Measurements from ENCODE around the gene UHRF2. TPM values are rescaled to one million over a fixed set of nuclear protein-coding genes. Genes with fewer than 3 reads are reported as not detected.

UHRF2 gene
- total RNA-seq, 1 experiment from 2014 or later = 39.0 TPM

GRCh38 chr9:6414247-6414641, 1.2 kb downstream of the UHRF2 start:
- H3K36me3 Mint-ChIP-seq = peaks cover 3% of the 10 kb centered on the region
- TF ChIP-seq FOXP1 (CRISPR knock-in tag; IDR thresholded peaks at IDR 0.05; ENCODE audit: borderline replicate concordance) = no peak
- no peak for TF ChIP-seq ZNF263 (CRISPR knock-in tag; IDR thresholded peaks at IDR 0.05; ENCODE audit: low read depth)
- no peak for TF ChIP-seq PREB (CRISPR knock-in tag; IDR thresholded peaks at IDR 0.05; ENCODE audit: borderline replicate concordance)
- TF ChIP-seq AFF4 (CRISPR knock-in tag; IDR thresholded peaks at IDR 0.05; ENCODE audit: borderline replicate concordance) = no peak
- no peak for TF ChIP-seq SP1 (CRISPR knock-in tag; conservative IDR thresholded peaks at IDR 0.05)
- TF ChIP-seq E2F5 (CRISPR knock-in tag; IDR thresholded peaks at IDR 0.05) = no peak
- no peak for TF ChIP-seq JUN (CRISPR knock-in tag; IDR thresholded peaks at IDR 0.05)
- no peak for TF ChIP-seq TCF7 (CRISPR knock-in tag; IDR thresholded peaks at IDR 0.05; ENCODE audit: low read depth)
- no peak for TF ChIP-seq HMGXB4 (CRISPR knock-in tag; IDR thresholded peaks at IDR 0.05)
- TF ChIP-seq ETV6 (CRISPR knock-in tag; IDR thresholded peaks at IDR 0.05) = no peak
- no peak overlapping the region for H3K27ac Mint-ChIP-seq
- DNase-seq (ENCODE audit: low spot score) (peak; percentile 19), ATAC-seq (no peak)
- H3K4me3 Mint-ChIP-seq = peak overlapping the region; percentile 76
- peaks cover 42% of the 10 kb centered on the region for H3K4me1 Mint-ChIP-seq
- H3K27me3 Mint-ChIP-seq (ENCODE audit: low read depth) = peaks cover 25% of the 10 kb centered on the region
- CTCF ChIA-PET = interaction anchor here (1.0 to 2.8 kb wide), 4 partner anchors 59 to 360 kb away, joined by 4 to 7 read pairs (median 6); no protein-coding TSS in a partner anchor
- H3K9me3 Mint-ChIP-seq = no peaks in the 10 kb centered on the region
- POLR2A ChIA-PET = interaction anchor here (1.5 to 2.3 kb wide), 2 partner anchors 16 to 24 kb away, joined by 3 to 8 read pairs; no protein-coding TSS in a partner anchor

- Mint-ChIP-seq H3K27ac (no peak overlapping the region), H3K9me3 (no peaks in the 10 kb centered on the region), H3K4me3 (peak overlapping the region; percentile 76), H3K36me3 (peaks cover 3% of the 10 kb centered on the region), H3K4me1 (peaks cover 44% of the 10 kb centered on the region), H3K27me3 (ENCODE audit: low read depth) (peaks cover 20% of the 10 kb centered on the region)
- ATAC-seq (no peak), DNase-seq (ENCODE audit: low spot score) (no peak)
- POLR2A ChIA-PET = interaction anchor here (1.5 kb wide), 1 partner anchor 23 kb away, joined by 3 read pairs; no protein-coding TSS in a partner anchor
- CTCF ChIA-PET = interaction anchor here (2.8 kb wide), 1 partner anchor 60 kb away, joined by 7 read pairs; no protein-coding TSS in a partner anchor
- TF ChIP-seq AR (CRISPR knock-in tag; IDR thresholded peaks at IDR 0.05) = no peak
- no peak for TF ChIP-seq SMAD4 (CRISPR knock-in tag; IDR thresholded peaks at IDR 0.05)
- TF ChIP-seq ZNF138 (CRISPR knock-in tag; conservative IDR thresholded peaks at IDR 0.05) = no peak
- no peak for TF ChIP-seq E2F1 (CRISPR knock-in tag; IDR thresholded peaks at IDR 0.05)
- TF ChIP-seq EMX1 (CRISPR knock-in tag; IDR thresholded peaks at IDR 0.05) = no peak
- no peak for TF ChIP-seq TCF7 (CRISPR knock-in tag; IDR thresholded peaks at IDR 0.05; ENCODE audit: low read depth)
- no peak for TF ChIP-seq ZNF281 (CRISPR knock-in tag; IDR thresholded peaks at IDR 0.05)
- TF ChIP-seq ZNF232 (CRISPR knock-in tag; IDR thresholded peaks at IDR 0.05) = no peak
- no peak for TF ChIP-seq ZMAT4 (CRISPR knock-in tag; IDR thresholded peaks at IDR 0.05)
- no peak for TF ChIP-seq TP53 (CRISPR knock-in tag; IDR thresholded peaks at IDR 0.05)
- no peak for TF ChIP-seq OVOL2 (CRISPR knock-in tag; IDR thresholded peaks at IDR 0.05; ENCODE audit: borderline replicate concordance)
Measured at GRCh38 chr9:6415266-6415665, 2.3 kb downstream of the UHRF2 start.
